Measurements from ENCODE around the gene RFTN2.
"Not testable (repeated sequence)": the region's sequence is repeated elsewhere in the genome, so short reads cannot be mapped to it uniquely, and the experiment has no call there.

RFTN2 gene

GRCh38 chr2:197674060-197674459 is 1.3 kb downstream of the RFTN2 start:
- peak; percentile 48 for DNase-seq (ENCODE audit: low spot score)

- no peak for DNase-seq (ENCODE audit: low spot score)
Measured at GRCh38 chr2:197673606-197674005, 1.8 kb downstream of the RFTN2 start.

GRCh38 chr2:197673106-197673505 is 2.3 kb downstream of the RFTN2 start:
- DNase-seq (ENCODE audit: low spot score): no peak

GRCh38 chr2:197672371-197672893 is 3.0 kb downstream of the RFTN2 start:
- DNase-seq (ENCODE audit: low spot score): no peak

- DNase-seq (ENCODE audit: low spot score): no peak
Measured at GRCh38 chr2:197669077-197669476, 6.3 kb downstream of the RFTN2 start.

- DNase-seq (ENCODE audit: low spot score): no peak
Measured at GRCh38 chr2:197668296-197668695, 7.1 kb downstream of the RFTN2 start.

GRCh38 chr2:197666277-197666676 is 9.1 kb downstream of the RFTN2 start:
- DNase-seq (ENCODE audit: low spot score): no peak

- DNase-seq (ENCODE audit: low spot score): no peak
Measured at GRCh38 chr2:197661626-197662025, 13.8 kb downstream of the RFTN2 start.

- no peak for DNase-seq (ENCODE audit: low spot score)
Measured at GRCh38 chr2:197657562-197657961, 17.8 kb downstream of the RFTN2 start.

GRCh38 chr2:197647961-197648690 is 27.3 kb downstream of the RFTN2 start:
- DNase-seq (ENCODE audit: low spot score): no peak

- DNase-seq (ENCODE audit: low spot score): no peak
Measured at GRCh38 chr2:197641666-197642065, 33.7 kb downstream of the RFTN2 start.

- not testable (repeated sequence) for DNase-seq (ENCODE audit: low spot score)
Measured at GRCh38 chr2:197640571-197641122, 34.7 kb downstream of the RFTN2 start.

- no peak for DNase-seq (ENCODE audit: low spot score)
Measured at GRCh38 chr2:197633109-197633657, 42.2 kb downstream of the RFTN2 start.

GRCh38 chr2:197628043-197628500 is 47.3 kb downstream of the RFTN2 start:
- DNase-seq (ENCODE audit: low spot score): peak; percentile 80

GRCh38 chr2:197626965-197627625 is 48.3 kb downstream of the RFTN2 start:
- no peak for DNase-seq (ENCODE audit: low spot score)

- DNase-seq (ENCODE audit: low spot score): no peak
Measured at GRCh38 chr2:197620133-197620532, 55.3 kb downstream of the RFTN2 start.

- no peak for DNase-seq (ENCODE audit: low spot score)
Measured at GRCh38 chr2:197615016-197615652, 60.3 kb downstream of the RFTN2 start.

- DNase-seq (ENCODE audit: low spot score): no peak
Measured at GRCh38 chr2:197614532-197614931, 60.9 kb downstream of the RFTN2 start.

GRCh38 chr2:197613509-197613987 is 61.8 kb downstream of the RFTN2 start:
- DNase-seq (ENCODE audit: low spot score): peak; percentile 16

GRCh38 chr2:197606180-197606579 is 69.2 kb downstream of the RFTN2 start:
- no peak for DNase-seq (ENCODE audit: low spot score)

GRCh38 chr2:197604117-197604860 is 71.1 kb downstream of the RFTN2 start:
- DNase-seq (ENCODE audit: low spot score): no peak
